ENCODE results near the gene PFN2.
A peak's percentile ranks its signal among the peaks of the same experiment; 100 is the strongest.
"Not testable (repeated sequence)": the region's sequence is repeated elsewhere in the genome, so short reads cannot be mapped to it uniquely, and the experiment has no call there.

The PFN2 gene

GRCh38 chr3:149967086-149967685 is 3.5 kb downstream of the PFN2 start:
- peak; percentile 60 for DNase-seq

- no peak for DNase-seq
Observed at GRCh38 chr3:149965278-149965677, 5.4 kb downstream of the PFN2 start.

- no peak for DNase-seq
Observed at GRCh38 chr3:149964291-149964690, 6.4 kb downstream of the PFN2 start.

- DNase-seq = no peak
Observed at GRCh38 chr3:149963485-149963884, 7.2 kb downstream of the PFN2 start.

- DNase-seq = peak; percentile 19
Observed at GRCh38 chr3:149959443-149959842, 11.3 kb downstream of the PFN2 start.

- peak; percentile 28 for DNase-seq
Observed at GRCh38 chr3:149958171-149958796, 12.4 kb downstream of the PFN2 start.

GRCh38 chr3:149957361-149958125 is 13.2 kb downstream of the PFN2 start:
- no peak for DNase-seq

GRCh38 chr3:149955449-149955848 is 15.2 kb downstream of the PFN2 start:
- DNase-seq = peak; percentile 37

- DNase-seq = no peak
Observed at GRCh38 chr3:149954812-149955211, 15.9 kb downstream of the PFN2 start.

GRCh38 chr3:149949181-149949580 is 21.5 kb downstream of the PFN2 start:
- DNase-seq = no peak

GRCh38 chr3:149947231-149947630 is 23.5 kb downstream of the PFN2 start:
- no peak for DNase-seq

- not testable (repeated sequence) for DNase-seq
Observed at GRCh38 chr3:149943966-149944365, 26.7 kb downstream of the PFN2 start.

GRCh38 chr3:149942409-149942808 is 28.3 kb downstream of the PFN2 start:
- DNase-seq = no peak

GRCh38 chr3:149941946-149942345 is 28.7 kb downstream of the PFN2 start:
- no peak for DNase-seq

- DNase-seq = peak; percentile 30
Observed at GRCh38 chr3:149941186-149941585, 29.5 kb downstream of the PFN2 start.

GRCh38 chr3:149938392-149939055 is 32.2 kb downstream of the PFN2 start:
- not testable (repeated sequence) for DNase-seq

GRCh38 chr3:149936812-149937230 is 33.9 kb downstream of the PFN2 start:
- DNase-seq = peak; percentile 17

- peak; percentile 58 for DNase-seq
Observed at GRCh38 chr3:149934524-149934923, 36.2 kb downstream of the PFN2 start.

- DNase-seq = no peak
Observed at GRCh38 chr3:149933858-149934257, 36.8 kb downstream of the PFN2 start.

- no peak for DNase-seq
Observed at GRCh38 chr3:149933008-149933407, 37.7 kb downstream of the PFN2 start.

GRCh38 chr3:149920119-149920518 is 50.6 kb downstream of the PFN2 start:
- DNase-seq = no peak

- DNase-seq = no peak
Observed at GRCh38 chr3:149919509-149919908, 51.2 kb downstream of the PFN2 start.

- no peak for DNase-seq
Observed at GRCh38 chr3:149917124-149917667, 53.5 kb downstream of the PFN2 start.

Measured in HCEC 1CT (cell line).